HG02981 (cell line): ENCODE results near the gene RNF125.

Experiments
- ATAC-seq: cut with Tn5 transposase; IDR thresholded peaks from one replicate; pipeline ENCODE4 v1.9.1; 2021; ENCODE audit warnings: mild to moderate bottlenecking, moderate library complexity; ENCODE audit not compliant: unreplicated experiment

The RNF125 gene

GRCh38 chr18:32021756-32022564, 3.3 kb downstream of the RNF125 start:
- ATAC-seq = no peak

GRCh38 chr18:32025744-32026143, 7.1 kb downstream of the RNF125 start:
- ATAC-seq = no peak

- ATAC-seq = no peak
Measured at GRCh38 chr18:32026491-32027086, 8.0 kb downstream of the RNF125 start.

- no peak for ATAC-seq
Measured at GRCh38 chr18:32029558-32029957, 10.9 kb downstream of the RNF125 start.

GRCh38 chr18:32032609-32033008, 14.0 kb downstream of the RNF125 start:
- ATAC-seq = no peak

- no peak for ATAC-seq
Measured at GRCh38 chr18:32036506-32037180, 18.0 kb downstream of the RNF125 start.

- no peak for ATAC-seq
Measured at GRCh38 chr18:32037616-32038015, 19.0 kb downstream of the RNF125 start.

- ATAC-seq = peak; percentile 70
Measured at GRCh38 chr18:32040936-32041335, 22.3 kb downstream of the RNF125 start.

GRCh38 chr18:32042337-32042736, 23.7 kb downstream of the RNF125 start:
- no peak for ATAC-seq

GRCh38 chr18:32048507-32049091, 30.0 kb downstream of the RNF125 start:
- peak; percentile 72 for ATAC-seq

GRCh38 chr18:32049393-32050171, 31.0 kb downstream of the RNF125 start:
- ATAC-seq = peak; percentile 36

- no peak for ATAC-seq
Measured at GRCh38 chr18:32056613-32057358, 38.2 kb downstream of the RNF125 start.

- no peak for ATAC-seq
Measured at GRCh38 chr18:32057624-32058165, 39.1 kb downstream of the RNF125 start.

GRCh38 chr18:32060026-32060425, 41.4 kb downstream of the RNF125 start:
- no peak for ATAC-seq

GRCh38 chr18:32067375-32068167, 48.9 kb downstream of the RNF125 start:
- ATAC-seq = no peak

- ATAC-seq = no peak
Measured at GRCh38 chr18:32072321-32072720, 53.7 kb downstream of the RNF125 start.

- ATAC-seq = no peak
Measured at GRCh38 chr18:32074206-32074605, 55.6 kb downstream of the RNF125 start.

GRCh38 chr18:32078845-32079244, 60.2 kb downstream of the RNF125 start:
- no peak for ATAC-seq

GRCh38 chr18:32081881-32082280, 63.3 kb downstream of the RNF125 start:
- no peak for ATAC-seq
